HEK293 (cell line): Measurements from ENCODE around the gene MPHOSPH9.
A peak's percentile ranks its signal among the peaks of the same experiment; 100 is the strongest.

Source experiments
- CTCF ChIA-PET: fragments of 350-600 bp; formaldehyde crosslinking; extraction: SDS; loops from one replicate; lab custom pipeline; 2021; ENCODE audit warnings: antibody characterized with exemption; lab: Yijun Ruan, JAX
- POLR2A ChIA-PET: fragments of 300-600 bp; formaldehyde crosslinking; extraction: SDS; loops from one replicate; lab custom pipeline; 2020; ENCODE audit warnings: antibody characterized with exemption, inconsistent platforms; lab: Yijun Ruan, JAX
- H3K27ac ChIP-seq: fragments of 200-500 bp; sonication (Bioruptor generic); 2 replicates; pipeline ENCODE4 v1.5.1; 2014; ENCODE audit warnings: low read depth, low read length, control low read depth, inconsistent platforms; ENCODE audit errors: extremely low read depth
- H3K36me3 ChIP-seq, 2 experiments: fragments of 200-500 bp in 1 of 2; sonication (Bioruptor generic) in 1 of 2; 1 replicate in 1 of 2; 2 replicates in 1 of 2; pipeline ENCODE4 v1.5.1; 2014 to 2017; ENCODE audit warnings: inconsistent platforms in 2 of 2, low read length in 2 of 2; ENCODE audit not compliant: control insufficient read depth in 2 of 2, insufficient read depth in 1 of 2
- H3K4me1 ChIP-seq: fragments of 200-500 bp; sonication (Bioruptor generic); 2 replicates; pipeline ENCODE4 v1.5.1; 2014; ENCODE audit warnings: mild to moderate bottlenecking, low read length, inconsistent platforms; ENCODE audit not compliant: control insufficient read depth, insufficient read depth
- H3K4me3 ChIP-seq: 2 replicates; pipeline ENCODE4 v1.5.1; 2011; ENCODE audit warnings: low read depth, mild to moderate bottlenecking, control low read depth, low read length, moderate library complexity
- H3K9me3 ChIP-seq: fragments of 200-500 bp; sonication (Bioruptor generic); 2 replicates; pipeline ENCODE4 v1.5.1; 2014; ENCODE audit warnings: low read depth, low read length, inconsistent platforms; ENCODE audit not compliant: control insufficient read depth, insufficient read depth
- GLI2 ChIP-seq: fragments of 450-650 bp; formaldehyde crosslinking; IDR thresholded peaks from 2 replicates; pipeline ENCODE4; 2017; ENCODE audit warnings: missing biosample characterization, missing genetic modification characterization, low read depth, borderline replicate concordance
- HOXD13 ChIP-seq: sonication (generic); formaldehyde crosslinking; IDR thresholded peaks from 2 replicates; pipeline ENCODE4 v1.8.0; 2022; ENCODE audit warnings: missing genetic modification reagents, borderline replicate concordance
- OSR2 ChIP-seq: fragments of 450-650 bp; formaldehyde crosslinking; IDR thresholded peaks from 2 replicates; pipeline ENCODE4 v1.5.1; 2016; ENCODE audit warnings: missing biosample characterization, missing genetic modification characterization
- PRDM1 ChIP-seq: fragments of 450-650 bp; formaldehyde crosslinking; IDR thresholded peaks from 2 replicates; pipeline ENCODE4; 2016; ENCODE audit warnings: missing biosample characterization, missing genetic modification characterization
- SCRT2 ChIP-seq: fragments of 450-650 bp; formaldehyde crosslinking; IDR thresholded peaks from 2 replicates; pipeline ENCODE4 v1.5.1; 2016; ENCODE audit warnings: missing biosample characterization, missing genetic modification characterization
- SETDB1 ChIP-seq: IDR thresholded peaks from one replicate; pipeline ENCODE4 v1.6.1; 2017; ENCODE audit warnings: mild to moderate bottlenecking, low read length, moderate library complexity, mixed read lengths; ENCODE audit not compliant: insufficient read length
- TCF7L2 ChIP-seq: IDR thresholded peaks from 2 replicates; pipeline ENCODE4 v1.6.1; 2011; ENCODE audit warnings: low read depth, mild to moderate bottlenecking, inconsistent platforms, low read length, moderate library complexity, borderline replicate concordance
- TRIM28 ChIP-seq: IDR thresholded peaks from 2 replicates; pipeline ENCODE4 v1.6.1; 2011; ENCODE audit warnings: low read length, control low read depth, borderline replicate concordance
- YY1 ChIP-seq: fragments of 450-650 bp; formaldehyde crosslinking; IDR thresholded peaks from 2 replicates; pipeline ENCODE4 v1.5.1; 2018; ENCODE audit warnings: missing biosample characterization, missing genetic modification characterization
- ZNF184 ChIP-seq: fragments of 450-650 bp; IDR thresholded peaks from 2 replicates; pipeline ENCODE4 v1.5.1; 2018; ENCODE audit warnings: missing biosample characterization, mild to moderate bottlenecking, missing genetic modification characterization
- ZNF311 ChIP-seq: fragments of 450-650 bp; formaldehyde crosslinking; IDR thresholded peaks from 2 replicates; pipeline ENCODE4 v1.5.1; 2017; ENCODE audit warnings: missing biosample characterization, missing genetic modification characterization, borderline replicate concordance
- ZNF350 ChIP-seq: fragments of 450-650 bp; formaldehyde crosslinking; IDR thresholded peaks from 2 replicates; pipeline ENCODE4 v1.5.0; 2017; ENCODE audit warnings: missing biosample characterization, mild to moderate bottlenecking, missing genetic modification characterization
- ZNF354C ChIP-seq: fragments of 450-650 bp; formaldehyde crosslinking; IDR thresholded peaks from 2 replicates; pipeline ENCODE4 v1.5.1; 2016; ENCODE audit warnings: missing biosample characterization, missing genetic modification characterization, low read depth, borderline replicate concordance
- ZNF366 ChIP-seq: fragments of 450-650 bp; formaldehyde crosslinking; conservative IDR thresholded peaks from 2 replicates; pipeline ENCODE4 v1.5.1; 2016; ENCODE audit warnings: missing biosample characterization, missing genetic modification characterization
- ZNF510 ChIP-seq: fragments of 450-650 bp; formaldehyde crosslinking; IDR thresholded peaks from 2 replicates; pipeline ENCODE4 v1.5.1; 2018; ENCODE audit warnings: mild to moderate bottlenecking, missing genetic modification characterization, missing biosample characterization; ENCODE audit not compliant: insufficient replicate concordance
- ZNF555 ChIP-seq: fragments of 450-650 bp; formaldehyde crosslinking; conservative IDR thresholded peaks from 2 replicates; pipeline ENCODE4 v1.5.1; 2017; ENCODE audit warnings: missing biosample characterization, mild to moderate bottlenecking, missing genetic modification characterization, inconsistent platforms
- ZNF660 ChIP-seq: fragments of 450-650 bp; IDR thresholded peaks from 2 replicates; pipeline ENCODE4 v1.5.1; 2018; ENCODE audit warnings: missing biosample characterization, mild to moderate bottlenecking, missing genetic modification characterization
- ZNF777 ChIP-seq: fragments of 450-650 bp; formaldehyde crosslinking; IDR thresholded peaks from 2 replicates; pipeline ENCODE4 v1.5.1; 2017; ENCODE audit warnings: missing biosample characterization, missing genetic modification characterization, borderline replicate concordance
- TF ChIP-seq, protein P1 (sequence below): fragments of 450-650 bp; formaldehyde crosslinking; IDR thresholded peaks from 2 replicates; pipeline ENCODE4 v1.5.1; 2016; ENCODE audit warnings: missing biosample characterization, missing genetic modification characterization, low read depth
- TF ChIP-seq, protein P2 (sequence below): IDR thresholded peaks from 2 replicates; pipeline ENCODE4 v1.6.1; 2011; ENCODE audit warnings: mild to moderate bottlenecking, low read depth, low read length, borderline replicate concordance
- TF ChIP-seq, protein P3 (sequence below): fragments of 450-650 bp; formaldehyde crosslinking; IDR thresholded peaks from 2 replicates; pipeline ENCODE4 v1.5.1; 2016; ENCODE audit warnings: missing biosample characterization, missing genetic modification characterization
- TF ChIP-seq, protein P4 (sequence below): fragments of 450-650 bp; formaldehyde crosslinking; optimal IDR thresholded peaks from 2 replicates; pipeline ENCODE3; 2016; ENCODE audit warnings: missing biosample characterization, mild to moderate bottlenecking, missing genetic modification characterization

Gene MPHOSPH9

DNA sequence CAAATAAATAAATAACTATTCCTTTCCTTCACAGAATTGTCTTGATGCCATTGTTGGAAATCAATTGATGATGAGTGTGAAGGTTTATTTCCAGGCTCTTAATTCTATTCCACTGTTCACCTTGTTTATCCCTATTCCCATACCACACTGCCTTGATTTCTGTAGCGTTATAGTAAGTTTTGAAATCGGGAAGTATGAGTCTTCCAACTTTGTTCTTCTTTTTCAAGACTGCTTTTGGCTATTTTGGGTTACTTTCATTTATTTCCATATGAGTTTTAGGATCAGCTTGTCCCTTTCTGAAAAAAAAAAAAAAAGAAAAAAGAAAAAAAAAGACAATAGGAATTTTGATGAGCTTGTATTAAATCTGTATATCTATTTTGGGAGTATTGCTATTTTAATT is 48.0 kb upstream of the MPHOSPH9 start:
- H3K27ac ChIP-seq = no peak overlapping the region
- CTCF ChIA-PET = no interaction called here
- TF ChIP-seq, protein P1, sequence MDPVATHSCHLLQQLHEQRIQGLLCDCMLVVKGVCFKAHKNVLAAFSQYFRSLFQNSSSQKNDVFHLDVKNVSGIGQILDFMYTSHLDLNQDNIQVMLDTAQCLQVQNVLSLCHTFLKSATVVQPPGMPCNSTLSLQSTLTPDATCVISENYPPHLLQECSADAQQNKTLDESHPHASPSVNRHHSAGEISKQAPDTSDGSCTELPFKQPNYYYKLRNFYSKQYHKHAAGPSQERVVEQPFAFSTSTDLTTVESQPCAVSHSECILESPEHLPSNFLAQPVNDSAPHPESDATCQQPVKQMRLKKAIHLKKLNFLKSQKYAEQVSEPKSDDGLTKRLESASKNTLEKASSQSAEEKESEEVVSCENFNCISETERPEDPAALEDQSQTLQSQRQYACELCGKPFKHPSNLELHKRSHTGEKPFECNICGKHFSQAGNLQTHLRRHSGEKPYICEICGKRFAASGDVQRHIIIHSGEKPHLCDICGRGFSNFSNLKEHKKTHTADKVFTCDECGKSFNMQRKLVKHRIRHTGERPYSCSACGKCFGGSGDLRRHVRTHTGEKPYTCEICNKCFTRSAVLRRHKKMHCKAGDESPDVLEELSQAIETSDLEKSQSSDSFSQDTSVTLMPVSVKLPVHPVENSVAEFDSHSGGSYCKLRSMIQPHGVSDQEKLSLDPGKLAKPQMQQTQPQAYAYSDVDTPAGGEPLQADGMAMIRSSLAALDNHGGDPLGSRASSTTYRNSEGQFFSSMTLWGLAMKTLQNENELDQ (tag by site-specific recombination) = no peak
- TF ChIP-seq, protein P2, sequence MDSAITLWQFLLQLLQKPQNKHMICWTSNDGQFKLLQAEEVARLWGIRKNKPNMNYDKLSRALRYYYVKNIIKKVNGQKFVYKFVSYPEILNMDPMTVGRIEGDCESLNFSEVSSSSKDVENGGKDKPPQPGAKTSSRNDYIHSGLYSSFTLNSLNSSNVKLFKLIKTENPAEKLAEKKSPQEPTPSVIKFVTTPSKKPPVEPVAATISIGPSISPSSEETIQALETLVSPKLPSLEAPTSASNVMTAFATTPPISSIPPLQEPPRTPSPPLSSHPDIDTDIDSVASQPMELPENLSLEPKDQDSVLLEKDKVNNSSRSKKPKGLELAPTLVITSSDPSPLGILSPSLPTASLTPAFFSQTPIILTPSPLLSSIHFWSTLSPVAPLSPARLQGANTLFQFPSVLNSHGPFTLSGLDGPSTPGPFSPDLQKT = no peak
- TF ChIP-seq TCF7L2 (no peak), SETDB1 (no peak), ZNF184 (tag by site-specific recombination) (no peak), ZNF510 (tag by site-specific recombination) (no peak), ZNF311 (tag by site-specific recombination) (no peak), ZNF555 (no peak), ZNF354C (no peak), OSR2 (tag by site-specific recombination) (no peak), ZNF366 (tag by site-specific recombination) (no peak), ZNF777 (tag by site-specific recombination) (no peak), ZNF350 (tag by site-specific recombination) (no peak), GLI2 (tag by site-specific recombination) (no peak), YY1 (no peak), SCRT2 (tag by site-specific recombination) (no peak), TRIM28 (no peak), ZNF660 (tag by site-specific recombination) (no peak), HOXD13 (CRISPR knock-in tag) (no peak)
- TF ChIP-seq, protein P3, sequence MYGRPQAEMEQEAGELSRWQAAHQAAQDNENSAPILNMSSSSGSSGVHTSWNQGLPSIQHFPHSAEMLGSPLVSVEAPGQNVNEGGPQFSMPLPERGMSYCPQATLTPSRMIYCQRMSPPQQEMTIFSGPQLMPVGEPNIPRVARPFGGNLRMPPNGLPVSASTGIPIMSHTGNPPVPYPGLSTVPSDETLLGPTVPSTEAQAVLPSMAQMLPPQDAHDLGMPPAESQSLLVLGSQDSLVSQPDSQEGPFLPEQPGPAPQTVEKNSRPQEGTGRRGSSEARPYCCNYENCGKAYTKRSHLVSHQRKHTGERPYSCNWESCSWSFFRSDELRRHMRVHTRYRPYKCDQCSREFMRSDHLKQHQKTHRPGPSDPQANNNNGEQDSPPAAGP (tag by site-specific recombination) = no peak
- TF ChIP-seq, all 188 proteins: peak for 0
- Histone ChIP-seq H3K36me3 (no peaks in the 10 kb centered on the region), H3K4me3 (no peak overlapping the region), H3K9me3 (no peaks in the 10 kb centered on the region), H3K4me1 (no peaks in the 10 kb centered on the region)
- POLR2A ChIA-PET = no interaction called here

DNA sequence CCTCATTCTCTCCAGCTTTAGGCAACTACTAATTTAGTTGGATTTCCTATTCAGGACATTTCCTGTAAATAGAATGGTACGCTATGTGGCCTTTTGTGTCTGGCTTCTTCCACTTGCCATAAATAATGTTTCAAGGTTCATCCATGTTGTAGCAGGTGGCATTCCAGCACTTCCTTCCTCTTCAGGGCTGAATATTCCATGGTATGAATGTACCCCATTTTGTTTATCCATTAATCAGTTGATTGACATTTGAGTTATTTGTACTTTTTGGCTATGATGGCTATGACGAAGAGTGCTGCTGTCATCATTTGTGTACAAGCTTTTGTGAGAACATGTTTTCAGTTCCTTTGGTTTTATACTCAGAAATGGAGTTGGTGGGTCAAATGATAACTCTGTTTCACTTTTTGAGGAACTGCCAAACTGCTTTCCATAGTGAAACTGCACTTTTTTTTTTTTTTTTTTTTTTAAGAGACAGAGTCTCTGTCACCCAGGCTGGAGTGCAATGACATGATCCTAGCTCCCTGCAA is 45.2 kb upstream of the MPHOSPH9 start:
- Histone ChIP-seq H3K9me3 (no peaks in the 10 kb centered on the region), H3K4me1 (no peaks in the 10 kb centered on the region)
- ChIA-PET CTCF (no interaction called here), POLR2A (interaction anchor here (0.6 to 0.7 kb wide), 3 partner anchors 28 to 803 kb away, joined by 3 to 8 read pairs (median 3); no protein-coding TSS in a partner anchor)
- TF ChIP-seq, protein P4, sequence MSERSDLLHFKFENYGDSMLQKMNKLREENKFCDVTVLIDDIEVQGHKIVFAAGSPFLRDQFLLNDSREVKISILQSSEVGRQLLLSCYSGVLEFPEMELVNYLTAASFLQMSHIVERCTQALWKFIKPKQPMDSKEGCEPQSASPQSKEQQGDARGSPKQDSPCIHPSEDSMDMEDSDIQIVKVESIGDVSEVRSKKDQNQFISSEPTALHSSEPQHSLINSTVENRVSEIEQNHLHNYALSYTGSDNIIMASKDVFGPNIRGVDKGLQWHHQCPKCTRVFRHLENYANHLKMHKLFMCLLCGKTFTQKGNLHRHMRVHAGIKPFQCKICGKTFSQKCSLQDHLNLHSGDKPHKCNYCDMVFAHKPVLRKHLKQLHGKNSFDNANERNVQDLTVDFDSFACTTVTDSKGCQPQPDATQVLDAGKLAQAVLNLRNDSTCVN = no peak
- peak; percentile 77 for TF ChIP-seq PRDM1 (tag by site-specific recombination)
- TF ChIP-seq, all 188 proteins: peak for 1
- Histone ChIP-seq H3K27ac (no peak overlapping the region), H3K36me3 (no peaks in the 10 kb centered on the region), H3K4me3 (no peak overlapping the region)
